ENCODE measurements around the gene TYW1B. TPM values are rescaled to one million over a fixed set of nuclear protein-coding genes. Genes with fewer than 3 reads are reported as not detected.
"Not testable (repeated sequence)": the region's sequence is repeated elsewhere in the genome, so short reads cannot be mapped to it uniquely, and the experiment has no call there.

Gene TYW1B
- total RNA-seq, 1 experiment from 2014 or later: 5.5 TPM

- H2AFZ ChIP-seq (ENCODE audit: low read length); H3K9ac ChIP-seq (ENCODE audit: extremely low read depth, insufficient read length, low read length); DNase-seq; H4K5ac ChIP-seq (ENCODE audit: insufficient read length, low read depth, low read length); H3T11ph ChIP-seq (ENCODE audit: low read length); H3K27ac ChIP-seq (ENCODE audit: insufficient read length, low read depth, low read length); H3K79me2 ChIP-seq (ENCODE audit: insufficient read depth, low read length); H2BK20ac ChIP-seq (ENCODE audit: low read depth, low read length, poor library complexity, severe bottlenecking); H3K4me1 ChIP-seq (ENCODE audit: insufficient read depth, low read length); H3K23ac ChIP-seq (ENCODE audit: insufficient read length, low read depth, low read length); H3K9me3 ChIP-seq (ENCODE audit: control insufficient read depth, low read depth, low read length); H3K56ac ChIP-seq (ENCODE audit: insufficient read length, low read depth, low read length); H2BK15ac ChIP-seq (ENCODE audit: low read depth, low read length); H3K27me3 Mint-ChIP-seq (ENCODE audit: low read depth); H3K23me2 ChIP-seq (ENCODE audit: insufficient read length, low read depth, low read length, poor library complexity, severe bottlenecking); H2BK12ac ChIP-seq (ENCODE audit: insufficient read length, low read depth, low read length); H3K9me3 Mint-ChIP-seq; H3K4me3 Mint-ChIP-seq; H3K18ac ChIP-seq (ENCODE audit: insufficient read length, low read depth, low read length); H3K4ac ChIP-seq (ENCODE audit: low read depth, low read length); H3K14ac ChIP-seq (ENCODE audit: insufficient read depth, low read length); H3K79me1 ChIP-seq (ENCODE audit: insufficient read depth, low read depth, low read length, poor library complexity, severe bottlenecking); H4K8ac ChIP-seq (replicated peaks; ENCODE audit: insufficient read length, low read depth, low read length); H2BK120ac ChIP-seq (ENCODE audit: low read depth, low read length, poor library complexity, severe bottlenecking); H3K27me3 ChIP-seq (ENCODE audit: insufficient read depth, low read length); H2BK5ac ChIP-seq (ENCODE audit: insufficient read length, low read length); H4K20me1 ChIP-seq (ENCODE audit: control insufficient read depth, insufficient read depth, insufficient read length); H3K4me2 ChIP-seq (ENCODE audit: insufficient read depth, insufficient read length, low read length); H4K91ac ChIP-seq (ENCODE audit: insufficient read length, low read depth, low read length); H2AK5ac ChIP-seq (ENCODE audit: insufficient read length, low read length): not testable (repeated sequence)
- Mint-ChIP-seq H3K27ac (peak overlapping the region in 2 of 3 experiments; percentile 62 to 65; a peak in 2 of 7 replicates), H3K36me3 (ENCODE audit: insufficient read depth in 1 of 3, low read depth in 3 of 3) (peaks cover 15 to 30% (median 29%) of the 10 kb centered on the region in 3 experiments), H3K4me1 (peaks cover 10 to 15% of the 10 kb centered on the region in 2 experiments)
- WGBS (ENCODE audit: extremely low coverage, insufficient read length, low lambda C conversion rate): no CpG with 5 or more reads among the region's 10 CpGs
Observed at GRCh38 chr7:72818663-72819361, 9.2 kb downstream of the TYW1B start.

- not testable (repeated sequence) for H3K79me1 ChIP-seq (ENCODE audit: insufficient read depth, low read depth, low read length, poor library complexity, severe bottlenecking); H2BK20ac ChIP-seq (ENCODE audit: low read depth, low read length, poor library complexity, severe bottlenecking); H4K91ac ChIP-seq (ENCODE audit: insufficient read length, low read depth, low read length); H3K56ac ChIP-seq (ENCODE audit: insufficient read length, low read depth, low read length); H3K9ac ChIP-seq (ENCODE audit: extremely low read depth, insufficient read length, low read length); H3K27me3 Mint-ChIP-seq (ENCODE audit: low read depth); H2BK5ac ChIP-seq (ENCODE audit: insufficient read length, low read length); H3K27me3 ChIP-seq (ENCODE audit: insufficient read depth, low read length); H3K18ac ChIP-seq (ENCODE audit: insufficient read length, low read depth, low read length); DNase-seq; H2BK15ac ChIP-seq (ENCODE audit: low read depth, low read length); H3K4me2 ChIP-seq (ENCODE audit: insufficient read depth, insufficient read length, low read length); H3K4ac ChIP-seq (ENCODE audit: low read depth, low read length); H3K4me3 Mint-ChIP-seq; H3K23me2 ChIP-seq (ENCODE audit: insufficient read length, low read depth, low read length, poor library complexity, severe bottlenecking); H3K23ac ChIP-seq (ENCODE audit: insufficient read length, low read depth, low read length); H4K5ac ChIP-seq (ENCODE audit: insufficient read length, low read depth, low read length); H3K27ac ChIP-seq (ENCODE audit: insufficient read length, low read depth, low read length); H3K4me1 ChIP-seq (ENCODE audit: insufficient read depth, low read length); H3K9me3 ChIP-seq (ENCODE audit: control insufficient read depth, low read depth, low read length); H3K79me2 ChIP-seq (ENCODE audit: insufficient read depth, low read length); H4K20me1 ChIP-seq (ENCODE audit: control insufficient read depth, insufficient read depth, insufficient read length); H4K8ac ChIP-seq (replicated peaks; ENCODE audit: insufficient read length, low read depth, low read length); H2AFZ ChIP-seq (ENCODE audit: low read length); H3K14ac ChIP-seq (ENCODE audit: insufficient read depth, low read length); H2AK5ac ChIP-seq (ENCODE audit: insufficient read length, low read length); H2BK120ac ChIP-seq (ENCODE audit: low read depth, low read length, poor library complexity, severe bottlenecking); H3K9me3 Mint-ChIP-seq; H2BK12ac ChIP-seq (ENCODE audit: insufficient read length, low read depth, low read length); H3T11ph ChIP-seq (ENCODE audit: low read length)
- Mint-ChIP-seq H3K36me3 (ENCODE audit: insufficient read depth in 1 of 3, low read depth in 3 of 3) (peaks cover 15 to 38% (median 33%) of the 10 kb centered on the region in 3 experiments), H3K27ac (peak overlapping the region in 1 of 3 experiments; percentile 79; a peak in 2 of 7 replicates), H3K4me1 (peaks cover 10 to 15% of the 10 kb centered on the region in 2 experiments)
- WGBS (ENCODE audit: extremely low coverage, insufficient read length, low lambda C conversion rate): no CpG with 5 or more reads among the region's 1 CpG
Observed at GRCh38 chr7:72817661-72818060, 10.3 kb downstream of the TYW1B start.

All from H9 (cell line).